ENCODE measurements around the gene CEP112. TPM values are rescaled to one million over a fixed set of nuclear protein-coding genes. Genes with fewer than 3 reads are reported as not detected.

CEP112 gene
- total RNA-seq, 1 experiment from 2014 or later: 5.4 TPM

DNA sequence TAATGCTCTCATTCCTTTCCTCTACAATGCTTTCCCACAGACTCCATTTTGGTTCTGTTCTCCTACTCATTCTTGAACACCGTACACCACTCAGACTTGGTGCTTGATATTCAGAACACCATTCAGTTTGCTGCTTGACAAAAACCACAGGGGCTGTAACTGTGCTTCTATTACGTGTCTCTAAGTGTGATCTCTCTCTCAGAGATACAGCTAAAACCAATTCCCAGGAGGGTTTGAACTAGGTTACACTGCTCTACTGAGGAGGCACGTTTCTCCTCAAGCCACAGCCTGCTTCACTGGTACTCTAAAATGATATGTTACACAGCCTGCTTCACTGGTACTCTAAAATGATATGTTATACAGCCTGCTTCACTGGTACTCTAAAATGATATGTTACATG lies 175.7 kb downstream of the CEP112 start:
- intact Hi-C loops (cut with micrococcal nuclease; ENCODE audit: unreplicated experiment): no loop called here
- BruUV-seq (replicated peaks): no TSS peak
- no peaks in the 10 kb centered on the region for H3K4me1 Mint-ChIP-seq (ENCODE audit: low read depth, unreplicated experiment)

DNA sequence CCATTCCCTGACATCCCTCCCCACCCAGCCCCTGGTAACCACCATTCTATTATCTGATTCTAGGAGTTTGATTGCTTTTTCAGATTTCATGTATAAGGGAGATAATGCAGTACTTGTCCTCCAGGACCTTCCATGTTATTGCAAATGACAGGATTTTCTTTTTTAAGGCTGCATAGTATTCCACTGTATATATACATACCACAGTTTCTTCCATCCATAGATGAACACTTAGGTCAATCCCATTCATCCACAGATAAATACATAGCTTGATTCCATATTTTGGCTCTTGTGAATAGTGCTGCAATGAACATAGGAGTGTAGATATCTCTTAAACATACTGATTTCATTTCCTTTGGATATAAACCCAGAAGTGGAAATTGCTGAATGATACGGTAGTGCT lies 183.3 kb downstream of the CEP112 start:
- DNase-seq: no peak
- BruUV-seq (replicated peaks): no TSS peak
- TF ChIP-seq, protein P1, sequence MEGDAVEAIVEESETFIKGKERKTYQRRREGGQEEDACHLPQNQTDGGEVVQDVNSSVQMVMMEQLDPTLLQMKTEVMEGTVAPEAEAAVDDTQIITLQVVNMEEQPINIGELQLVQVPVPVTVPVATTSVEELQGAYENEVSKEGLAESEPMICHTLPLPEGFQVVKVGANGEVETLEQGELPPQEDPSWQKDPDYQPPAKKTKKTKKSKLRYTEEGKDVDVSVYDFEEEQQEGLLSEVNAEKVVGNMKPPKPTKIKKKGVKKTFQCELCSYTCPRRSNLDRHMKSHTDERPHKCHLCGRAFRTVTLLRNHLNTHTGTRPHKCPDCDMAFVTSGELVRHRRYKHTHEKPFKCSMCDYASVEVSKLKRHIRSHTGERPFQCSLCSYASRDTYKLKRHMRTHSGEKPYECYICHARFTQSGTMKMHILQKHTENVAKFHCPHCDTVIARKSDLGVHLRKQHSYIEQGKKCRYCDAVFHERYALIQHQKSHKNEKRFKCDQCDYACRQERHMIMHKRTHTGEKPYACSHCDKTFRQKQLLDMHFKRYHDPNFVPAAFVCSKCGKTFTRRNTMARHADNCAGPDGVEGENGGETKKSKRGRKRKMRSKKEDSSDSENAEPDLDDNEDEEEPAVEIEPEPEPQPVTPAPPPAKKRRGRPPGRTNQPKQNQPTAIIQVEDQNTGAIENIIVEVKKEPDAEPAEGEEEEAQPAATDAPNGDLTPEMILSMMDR (IDR thresholded peaks at IDR 0.05; ENCODE audit: unreplicated experiment): no peak
- H3K9me3 Mint-ChIP-seq (ENCODE audit: low read depth, unreplicated experiment): no peaks in the 10 kb centered on the region
- H3K27ac Mint-ChIP-seq (ENCODE audit: unreplicated experiment): no peak overlapping the region
- intact Hi-C loops (cut with micrococcal nuclease; ENCODE audit: unreplicated experiment): no loop called here
- H3K36me3 Mint-ChIP-seq (ENCODE audit: insufficient read depth, unreplicated experiment): no peaks in the 10 kb centered on the region
- H3K4me1 Mint-ChIP-seq (ENCODE audit: low read depth, unreplicated experiment): no peaks in the 10 kb centered on the region
- H3K27me3 Mint-ChIP-seq (ENCODE audit: unreplicated experiment): peaks cover 12% of the 10 kb centered on the region
- no peak overlapping the region for H3K4me3 Mint-ChIP-seq (ENCODE audit: low read depth, unreplicated experiment)
- CTCF ChIA-PET: no interaction called here

More for the DNA sequence above, 175.7 kb downstream of the CEP112 start:
- Mint-ChIP-seq H3K9me3 (ENCODE audit: low read depth, unreplicated experiment) (no peaks in the 10 kb centered on the region), H3K27me3 (ENCODE audit: unreplicated experiment) (peaks cover 35% of the 10 kb centered on the region), H3K27ac (ENCODE audit: unreplicated experiment) (no peak overlapping the region), H3K36me3 (ENCODE audit: insufficient read depth, unreplicated experiment) (no peaks in the 10 kb centered on the region), H3K4me3 (ENCODE audit: low read depth, unreplicated experiment) (no peak overlapping the region)
- CTCF ChIA-PET: no interaction called here
- no peak for DNase-seq
- TF ChIP-seq, protein P1 (IDR thresholded peaks at IDR 0.05; ENCODE audit: unreplicated experiment): no peak

DNA sequence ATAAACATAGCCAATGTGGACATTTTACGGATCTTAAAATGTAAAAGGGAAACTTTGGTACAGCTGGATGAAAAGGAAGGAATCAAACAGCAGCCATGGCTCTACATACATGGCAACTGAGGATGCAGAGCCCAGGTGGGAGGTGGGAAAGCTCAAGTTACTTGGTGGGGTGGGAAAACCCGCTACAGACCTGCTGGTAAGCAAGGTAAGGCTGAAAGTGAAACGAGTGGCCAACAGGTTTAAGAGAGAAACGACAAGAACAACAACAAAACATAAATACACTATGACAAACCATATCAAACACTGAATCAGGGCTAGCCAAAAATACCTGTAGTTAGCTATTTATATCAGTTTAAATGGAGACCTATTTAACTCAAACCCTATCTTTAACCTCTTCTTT lies 185.3 kb downstream of the CEP112 start:
- no peak overlapping the region for H3K4me3 Mint-ChIP-seq (ENCODE audit: low read depth, unreplicated experiment)
- TF ChIP-seq, protein P1 (IDR thresholded peaks at IDR 0.05; ENCODE audit: unreplicated experiment): no peak
- BruUV-seq (replicated peaks): no TSS peak
- H3K4me1 Mint-ChIP-seq (ENCODE audit: low read depth, unreplicated experiment): no peaks in the 10 kb centered on the region
- H3K36me3 Mint-ChIP-seq (ENCODE audit: insufficient read depth, unreplicated experiment): no peaks in the 10 kb centered on the region
- DNase-seq: no peak
- intact Hi-C loops (cut with micrococcal nuclease; ENCODE audit: unreplicated experiment): no loop called here
- no peaks in the 10 kb centered on the region for H3K9me3 Mint-ChIP-seq (ENCODE audit: low read depth, unreplicated experiment)
- CTCF ChIA-PET: no interaction called here
- H3K27ac Mint-ChIP-seq (ENCODE audit: unreplicated experiment): no peak overlapping the region
- H3K27me3 Mint-ChIP-seq (ENCODE audit: unreplicated experiment): peaks cover 3% of the 10 kb centered on the region

DNA sequence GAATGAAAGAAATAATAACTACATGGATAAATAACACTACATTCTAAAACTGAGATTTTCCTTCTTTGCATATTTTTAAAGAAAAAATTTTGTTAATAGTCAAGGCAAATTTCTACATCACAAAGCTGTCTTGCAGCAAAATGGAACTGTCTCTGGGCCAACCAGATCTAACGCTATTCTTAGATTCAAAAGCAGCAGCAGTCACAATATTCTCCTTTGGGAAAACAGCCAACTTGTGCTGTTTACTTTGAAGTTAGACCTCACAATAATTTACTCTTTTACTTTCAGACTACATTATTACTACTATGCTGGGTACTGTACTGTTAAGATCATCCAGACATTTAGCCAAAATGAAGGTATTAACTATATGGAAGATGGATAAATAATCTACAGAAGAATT lies 189.1 kb downstream of the CEP112 start:
- CTCF ChIA-PET: no interaction called here

More for the DNA sequence above, 189.1 kb downstream of the CEP112 start:
- Mint-ChIP-seq H3K36me3 (ENCODE audit: insufficient read depth, unreplicated experiment) (no peaks in the 10 kb centered on the region), H3K9me3 (ENCODE audit: low read depth, unreplicated experiment) (peaks cover 2% of the 10 kb centered on the region), H3K27me3 (ENCODE audit: unreplicated experiment) (no peaks in the 10 kb centered on the region), H3K4me3 (ENCODE audit: low read depth, unreplicated experiment) (no peak overlapping the region), H3K4me1 (ENCODE audit: low read depth, unreplicated experiment) (no peaks in the 10 kb centered on the region), H3K27ac (ENCODE audit: unreplicated experiment) (no peak overlapping the region)
- intact Hi-C loops (cut with micrococcal nuclease; ENCODE audit: unreplicated experiment): no loop called here
- no TSS peak for BruUV-seq (replicated peaks)
- TF ChIP-seq, protein P1 (IDR thresholded peaks at IDR 0.05; ENCODE audit: unreplicated experiment): no peak
- DNase-seq: no peak

All from Calu3 (cell line).